Esophagus squamous epithelium (tissue), 4 donors: ENCODE data around the gene CFAP20DC.

Experiments used
- POLR2A ChIP-seq, 4 donors: fragments of 450-650 bp; IDR thresholded peaks; one replicate each; pipeline ENCODE4 v1.6.1; 2017; ENCODE audit warnings: antibody characterized with exemption in 4 of 4, mild to moderate bottlenecking in 4 of 4, moderate library complexity in 3 of 4
- TF ChIP-seq, protein P1 (sequence below), 6 experiments: fragments of 450-650 bp in 4 of 6; fragments of 200-600 bp in 2 of 6; sonication (generic) in 2 of 6; IDR thresholded peaks; one replicate each; pipeline ENCODE4 v1.5.1; 2016 to 2019; ENCODE audit warnings: antibody characterized with exemption in 6 of 6, mild to moderate bottlenecking in 4 of 6, moderate library complexity in 4 of 6

DNA sequence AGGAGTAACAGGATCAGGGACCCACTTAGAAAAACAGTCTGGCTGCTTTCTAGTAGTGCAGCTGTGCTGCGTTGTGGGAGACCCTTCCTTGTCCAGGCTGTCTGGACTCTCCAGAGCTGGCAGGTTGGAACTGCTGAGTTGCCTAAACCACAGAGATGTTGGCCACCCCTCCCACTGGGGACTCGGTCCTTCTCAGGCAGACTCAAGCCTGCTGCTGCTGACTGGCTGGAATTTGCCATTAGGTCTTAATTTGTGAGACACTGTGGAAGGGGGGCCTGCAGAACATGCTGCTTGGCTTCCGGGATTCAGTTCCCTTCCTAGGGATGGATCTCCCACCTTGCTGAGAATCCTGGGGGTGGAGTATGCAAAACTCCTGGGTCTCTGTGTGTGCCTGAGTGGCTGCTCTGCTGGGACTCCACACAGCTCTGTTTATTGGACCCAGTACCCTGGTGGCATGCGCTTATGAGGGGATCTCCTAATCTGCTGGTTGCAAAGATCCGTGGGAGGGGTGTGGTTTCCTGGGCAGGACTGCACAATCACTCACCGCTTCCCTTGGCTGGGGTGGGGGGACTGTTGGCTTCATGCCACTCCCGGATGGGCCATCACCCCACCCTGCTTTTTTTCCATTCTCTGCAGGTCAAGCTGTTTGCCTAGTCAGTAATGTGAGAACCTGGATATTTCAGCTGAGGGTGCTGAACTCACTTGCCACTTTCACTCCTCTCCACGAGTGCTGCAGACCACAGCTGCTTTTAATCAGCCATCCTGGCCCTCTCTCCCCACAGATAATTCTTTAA lies 150.5 kb downstream of the CFAP20DC start:
- TF ChIP-seq, protein P1, sequence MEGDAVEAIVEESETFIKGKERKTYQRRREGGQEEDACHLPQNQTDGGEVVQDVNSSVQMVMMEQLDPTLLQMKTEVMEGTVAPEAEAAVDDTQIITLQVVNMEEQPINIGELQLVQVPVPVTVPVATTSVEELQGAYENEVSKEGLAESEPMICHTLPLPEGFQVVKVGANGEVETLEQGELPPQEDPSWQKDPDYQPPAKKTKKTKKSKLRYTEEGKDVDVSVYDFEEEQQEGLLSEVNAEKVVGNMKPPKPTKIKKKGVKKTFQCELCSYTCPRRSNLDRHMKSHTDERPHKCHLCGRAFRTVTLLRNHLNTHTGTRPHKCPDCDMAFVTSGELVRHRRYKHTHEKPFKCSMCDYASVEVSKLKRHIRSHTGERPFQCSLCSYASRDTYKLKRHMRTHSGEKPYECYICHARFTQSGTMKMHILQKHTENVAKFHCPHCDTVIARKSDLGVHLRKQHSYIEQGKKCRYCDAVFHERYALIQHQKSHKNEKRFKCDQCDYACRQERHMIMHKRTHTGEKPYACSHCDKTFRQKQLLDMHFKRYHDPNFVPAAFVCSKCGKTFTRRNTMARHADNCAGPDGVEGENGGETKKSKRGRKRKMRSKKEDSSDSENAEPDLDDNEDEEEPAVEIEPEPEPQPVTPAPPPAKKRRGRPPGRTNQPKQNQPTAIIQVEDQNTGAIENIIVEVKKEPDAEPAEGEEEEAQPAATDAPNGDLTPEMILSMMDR (IDR thresholded peaks at IDR 0.05): no peak
- TF ChIP-seq POLR2A (IDR thresholded peaks at IDR 0.05): no peak
